Keratinocyte (primary cell): ENCODE measurements around the gene HS3ST2. TPM values are rescaled to one million over a fixed set of nuclear protein-coding genes. Genes with fewer than 3 reads are reported as not detected.

ENCODE experiments used
- DNase-seq: peaks from one replicate; pipeline ENCODE4 v3.0.0-alpha.2; 2011; ENCODE audit warnings: low read depth, missing footprints, low spot score
- FAIRE-seq: peaks from 2 replicates; lab custom pipeline; 2011; peaks lifted over from hg19 to GRCh38; lab: Jason Lieb, UNC
- H2AFZ ChIP-seq: 2 replicates; pipeline ENCODE4 v1.6.0; 2012; ENCODE audit warnings: low read length, control low read depth, inconsistent platforms; ENCODE audit not compliant: control insufficient read depth
- H3K27ac ChIP-seq: 2 replicates; pipeline ENCODE4 v1.5.1; 2011; ENCODE audit warnings: low read length; ENCODE audit not compliant: control insufficient read depth, insufficient read depth
- H3K27me3 ChIP-seq: 3 replicates; pipeline ENCODE4 v1.6.0; 2011; ENCODE audit warnings: low read length; ENCODE audit not compliant: control insufficient read depth, insufficient read depth; ENCODE audit errors: extremely low read depth
- H3K36me3 ChIP-seq, 2 experiments: 2 replicates in 1 of 2; 3 replicates in 1 of 2; pipeline ENCODE4 v1.5.1; 2011; ENCODE audit warnings: low read length in 2 of 2, mild to moderate bottlenecking in 1 of 2; ENCODE audit not compliant: control insufficient read depth in 2 of 2, insufficient read depth in 2 of 2; ENCODE audit errors: extremely low read depth in 1 of 2
- H3K4me1 ChIP-seq: 3 replicates; pipeline ENCODE4 v1.5.1; 2011; ENCODE audit warnings: low read length; ENCODE audit not compliant: control insufficient read depth, insufficient read depth; ENCODE audit errors: extremely low read depth
- H3K4me2 ChIP-seq: 3 replicates; pipeline ENCODE4 v1.6.0; 2011; ENCODE audit warnings: low read depth, low read length; ENCODE audit not compliant: control insufficient read depth, insufficient read depth; ENCODE audit errors: extremely low read depth
- H3K4me3 ChIP-seq, 3 experiments: fragments of 200-600 bp in 1 of 3; sonication (generic) in 1 of 3; 2 replicates in 2 of 3; 3 replicates in 1 of 3; pipeline ENCODE4 v1.5.1; 2011 to 2016; ENCODE audit warnings: low read length in 3 of 3, mild to moderate bottlenecking in 3 of 3, control low read depth in 2 of 3, inconsistent platforms in 1 of 3, low read depth in 1 of 3, mixed read lengths in 1 of 3, mixed run types in 1 of 3, moderate library complexity in 1 of 3; ENCODE audit not compliant: control insufficient read depth in 2 of 3, insufficient read depth in 2 of 3; ENCODE audit errors: extremely low read depth in 1 of 3
- H3K79me2 ChIP-seq: 2 replicates; pipeline ENCODE4 v1.6.0; 2012; ENCODE audit warnings: low read length; ENCODE audit not compliant: control insufficient read depth, insufficient read depth
- H3K9ac ChIP-seq: 3 replicates; pipeline ENCODE4 v1.6.0; 2011; ENCODE audit warnings: low read length; ENCODE audit not compliant: control insufficient read depth, insufficient read depth; ENCODE audit errors: extremely low read depth
- H3K9me1 ChIP-seq: 3 replicates; pipeline ENCODE4 v1.6.0; 2011; ENCODE audit warnings: low read length; ENCODE audit not compliant: control insufficient read depth, insufficient read depth; ENCODE audit errors: extremely low read depth
- H3K9me3 ChIP-seq: 2 replicates; pipeline ENCODE4 v1.5.1; 2012; ENCODE audit warnings: low read depth, low read length; ENCODE audit not compliant: control insufficient read depth
- H4K20me1 ChIP-seq: 3 replicates; pipeline ENCODE4 v1.6.0; 2011; ENCODE audit warnings: low read length; ENCODE audit not compliant: control insufficient read depth, insufficient read depth; ENCODE audit errors: extremely low read depth
- CTCF ChIP-seq, 3 experiments: IDR thresholded peaks in 1 of 3; conservative IDR thresholded peaks in 1 of 3; optimal IDR thresholded peaks in 1 of 3; 2 replicates in 2 of 3; 3 replicates in 1 of 3; pipeline versions ENCODE3 to v1.5.1; 2011; ENCODE audit warnings: low read length in 3 of 3, mild to moderate bottlenecking in 3 of 3, moderate library complexity in 2 of 3, control low read depth in 1 of 3, inconsistent platforms in 1 of 3; ENCODE audit not compliant: insufficient read depth in 2 of 3; ENCODE audit errors: extremely low read depth in 1 of 3
- EZH2 ChIP-seq: IDR thresholded peaks from one replicate; pipeline ENCODE4 v1.6.1; 2012; ENCODE audit warnings: inconsistent platforms, mild to moderate bottlenecking, low read length, moderate library complexity
- dilution Hi-C: fragments of 300-500 bp; cut with MboI; formaldehyde crosslinking; loops from one replicate; pipeline ENCODE4 v1.7.0; 2020; ENCODE audit warnings: low sequenced_read_pairs; ENCODE audit not compliant: extremely low pct_ligation_motif_present
- polyA plus RNA-seq, 5 experiments: library from polyadenylated mRNA; depleted of rRNA in 3 of 5; stranded (reverse) in 3 of 5; stranded (forward) in 1 of 5; unstranded in 1 of 5; fragments of >200 nt; gene quantifications; 1 replicate in 1 of 5; 2 replicates in 3 of 5; 3 replicates in 1 of 5; pipeline versions ENCODE4 v1.2.1 to v1.2.3, GENCODE V29; 2011 to 2012; ENCODE audit warnings: missing spikeins in 2 of 5, low read depth in 1 of 5, low replicate concordance in 1 of 5

HS3ST2 gene
- polyA plus RNA-seq, 1 donor (not counting 4 experiments of a cell fraction or from before 2014, with no cell fraction given) = 6.3 TPM

- no peaks in the 10 kb centered on the region for H3K27me3 ChIP-seq
- no peak overlapping the region for H3K9ac ChIP-seq
- no peaks in the 10 kb centered on the region for H3K4me1 ChIP-seq
- peaks cover 9% of the 10 kb centered on the region in 2 experiments for H3K36me3 ChIP-seq
- H3K4me2 ChIP-seq = no peak overlapping the region
- dilution Hi-C loops = no loop called here
- no peak overlapping the region for H3K4me3 ChIP-seq
- no peaks in the 10 kb centered on the region for H3K9me3 ChIP-seq
- no peak for DNase-seq
- no peak overlapping the region for H3K27ac ChIP-seq
- H3K79me2 ChIP-seq = peaks cover 8% of the 10 kb centered on the region
- no peaks in the 10 kb centered on the region for H4K20me1 ChIP-seq
- FAIRE-seq = no peak
- no peaks in the 10 kb centered on the region for H3K9me1 ChIP-seq
- H2AFZ ChIP-seq = no peak overlapping the region
- TF ChIP-seq EZH2 (no peak), CTCF (optimal IDR thresholded peaks at IDR 0.05 in 1 of 3, IDR thresholded peaks at IDR 0.05 in 1 of 3, conservative IDR thresholded peaks at IDR 0.05 in 1 of 3; ENCODE audit: extremely low read depth in 1 of 3, insufficient read depth in 2 of 3, low read length in 3 of 3) (no peak)
Observed at GRCh38 chr16:22855231-22855630, 41.3 kb downstream of the HS3ST2 start.

DNA sequence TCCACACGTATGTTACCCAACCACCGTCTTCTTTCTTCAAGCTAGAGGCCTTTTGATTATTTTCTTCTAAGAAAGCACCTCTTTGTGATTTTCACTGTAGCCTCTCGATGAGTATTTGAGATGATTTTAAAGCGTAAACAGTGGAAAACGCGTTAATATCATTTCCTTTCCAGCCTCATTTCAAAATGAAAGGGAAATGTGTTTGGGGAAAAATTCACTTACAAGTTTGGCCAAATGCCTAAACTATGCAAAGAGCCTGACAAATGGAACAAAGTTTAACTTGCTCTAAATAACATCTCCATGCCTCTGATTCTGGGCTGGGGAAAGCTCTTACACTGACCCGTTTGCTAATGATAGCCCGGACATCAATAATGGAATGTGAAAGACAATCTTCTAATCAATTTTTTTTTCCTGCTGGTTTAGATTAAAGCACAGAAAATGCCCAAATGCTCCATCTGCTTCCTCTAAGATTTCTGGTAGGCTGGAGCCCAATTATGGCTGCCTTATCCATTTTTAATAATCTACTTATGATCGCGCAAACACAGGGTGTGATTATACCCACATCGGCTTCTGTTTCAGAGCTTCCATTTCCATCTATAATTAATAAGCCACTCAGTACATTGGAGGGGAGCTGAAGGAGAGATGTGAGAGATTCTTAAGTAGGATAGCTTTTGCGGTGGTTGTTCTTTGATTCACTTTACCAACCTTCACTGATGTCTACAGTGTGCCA lies 43.5 kb downstream of the HS3ST2 start:
- FAIRE-seq (no peak), DNase-seq (no peak)
- peaks cover 4% of the 10 kb centered on the region for H3K79me2 ChIP-seq
- no peak overlapping the region for H3K4me2 ChIP-seq
- no peak for TF ChIP-seq EZH2
- TF ChIP-seq CTCF (optimal IDR thresholded peaks at IDR 0.05 in 1 of 3, IDR thresholded peaks at IDR 0.05 in 1 of 3, conservative IDR thresholded peaks at IDR 0.05 in 1 of 3; ENCODE audit: extremely low read depth in 1 of 3, insufficient read depth in 2 of 3, low read length in 3 of 3) = no peak
- no peak overlapping the region for H3K4me3 ChIP-seq
- no peak overlapping the region for H2AFZ ChIP-seq
- H3K9me3 ChIP-seq = no peaks in the 10 kb centered on the region
- H3K9me1 ChIP-seq = no peaks in the 10 kb centered on the region
- no peaks in the 10 kb centered on the region for H4K20me1 ChIP-seq
- peaks cover 9% of the 10 kb centered on the region in 2 experiments for H3K36me3 ChIP-seq
- no peak overlapping the region for H3K27ac ChIP-seq
- H3K4me1 ChIP-seq = no peaks in the 10 kb centered on the region
- no peaks in the 10 kb centered on the region for H3K27me3 ChIP-seq
- dilution Hi-C loops = no loop called here
- H3K9ac ChIP-seq = no peak overlapping the region
